Prostate gland (tissue), 2 donors: ENCODE data around the gene SPRING1.

Experiments used
- CTCF ChIP-seq, 4 experiments: fragments of 200-600 bp in 2 of 4; fragments of 450-650 bp in 2 of 4; sonication (generic) in 2 of 4; IDR thresholded peaks; 1 replicate in 3 of 4; 2 replicates in 1 of 4; pipeline ENCODE4 v1.5.1; 2016 to 2019; ENCODE audit warnings: antibody characterized with exemption in 4 of 4, mild to moderate bottlenecking in 2 of 4, moderate library complexity in 2 of 4
- POLR2A ChIP-seq: fragments of 450-650 bp; IDR thresholded peaks from one replicate; pipeline ENCODE4 v1.6.1; 2016; ENCODE audit warnings: antibody characterized with exemption, mild to moderate bottlenecking
- POLR2AphosphoS5 ChIP-seq: sonication (generic); formaldehyde crosslinking; IDR thresholded peaks from one replicate; pipeline ENCODE4 v1.6.1; 2017; ENCODE audit warnings: antibody characterized with exemption

GRCh38 chr12:116735084-116735483, 2.8 kb downstream of the SPRING1 start:
- TF ChIP-seq CTCF (IDR thresholded peaks at IDR 0.05), result no peak
- no peak for TF ChIP-seq POLR2A
- no peak for TF ChIP-seq POLR2AphosphoS5
